ENCODE measurements around the gene SLC10A7.

- TF ChIP-seq CTCF (IDR thresholded peaks at IDR 0.05; ENCODE audit: insufficient read depth, low read length, poor library complexity, severe bottlenecking) (no peak), EZH2phosphoT487 (conservative IDR thresholded peaks at IDR 0.05; ENCODE audit: low read length) (no peak)
Observed at GRCh38 chr4:146398404-146398803, 123.3 kb downstream of the SLC10A7 start.

Data from SU-DHL-6 (cell line).